Measurements from ENCODE around the gene ZBTB16.

The ZBTB16 gene

DNA sequence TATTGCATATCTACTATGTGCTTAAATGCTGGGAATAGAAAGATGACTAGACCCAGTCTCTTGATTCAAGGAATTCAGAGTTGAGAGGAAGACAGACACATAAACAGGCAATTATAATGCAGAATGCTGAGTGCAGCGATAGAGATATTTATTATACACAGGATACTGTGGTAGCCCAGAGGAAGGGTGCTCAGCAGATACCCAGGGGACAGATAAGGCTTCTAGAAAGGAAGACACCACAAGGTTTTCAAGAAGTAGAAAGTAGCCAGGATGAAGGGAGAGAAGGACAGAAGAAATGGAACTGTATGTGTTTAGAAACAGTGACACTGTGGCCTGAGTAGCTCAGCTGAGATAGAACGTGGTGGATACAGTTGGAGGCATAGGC lies 157.3 kb downstream of the ZBTB16 start:
- Histone ChIP-seq H3K4me2 (no peak overlapping the region), H3K9ac (no peak overlapping the region), H2AFZ (ENCODE audit: low read depth) (no peak overlapping the region), H3K36me3 (ENCODE audit: insufficient read depth) (no peaks in the 10 kb centered on the region), H3K27ac (no peak overlapping the region), H3K4me3 (IDR thresholded peaks at IDR 0.05; ENCODE audit: insufficient read depth, low read depth, low read length) (no peak overlapping the region), H3K4me1 (ENCODE audit: low read depth, poor library complexity, severe bottlenecking) (no peaks in the 10 kb centered on the region), H4K20me1 (ENCODE audit: insufficient read depth) (no peaks in the 10 kb centered on the region), H3K79me2 (ENCODE audit: insufficient read depth, low read depth) (no peaks in the 10 kb centered on the region), H3K27me3 (ENCODE audit: insufficient read depth, low read depth) (no peaks in the 10 kb centered on the region)
- TF ChIP-seq, protein P1, sequence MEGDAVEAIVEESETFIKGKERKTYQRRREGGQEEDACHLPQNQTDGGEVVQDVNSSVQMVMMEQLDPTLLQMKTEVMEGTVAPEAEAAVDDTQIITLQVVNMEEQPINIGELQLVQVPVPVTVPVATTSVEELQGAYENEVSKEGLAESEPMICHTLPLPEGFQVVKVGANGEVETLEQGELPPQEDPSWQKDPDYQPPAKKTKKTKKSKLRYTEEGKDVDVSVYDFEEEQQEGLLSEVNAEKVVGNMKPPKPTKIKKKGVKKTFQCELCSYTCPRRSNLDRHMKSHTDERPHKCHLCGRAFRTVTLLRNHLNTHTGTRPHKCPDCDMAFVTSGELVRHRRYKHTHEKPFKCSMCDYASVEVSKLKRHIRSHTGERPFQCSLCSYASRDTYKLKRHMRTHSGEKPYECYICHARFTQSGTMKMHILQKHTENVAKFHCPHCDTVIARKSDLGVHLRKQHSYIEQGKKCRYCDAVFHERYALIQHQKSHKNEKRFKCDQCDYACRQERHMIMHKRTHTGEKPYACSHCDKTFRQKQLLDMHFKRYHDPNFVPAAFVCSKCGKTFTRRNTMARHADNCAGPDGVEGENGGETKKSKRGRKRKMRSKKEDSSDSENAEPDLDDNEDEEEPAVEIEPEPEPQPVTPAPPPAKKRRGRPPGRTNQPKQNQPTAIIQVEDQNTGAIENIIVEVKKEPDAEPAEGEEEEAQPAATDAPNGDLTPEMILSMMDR (conservative IDR thresholded peaks at IDR 0.05; ENCODE audit: low read depth, low read length) = no peak

- Histone ChIP-seq H3K27me3 (ENCODE audit: insufficient read depth, low read depth) (no peaks in the 10 kb centered on the region), H4K20me1 (ENCODE audit: insufficient read depth) (no peaks in the 10 kb centered on the region), H3K36me3 (ENCODE audit: insufficient read depth) (no peaks in the 10 kb centered on the region), H3K4me2 (no peak overlapping the region), H3K27ac (no peak overlapping the region), H3K79me2 (ENCODE audit: insufficient read depth, low read depth) (no peaks in the 10 kb centered on the region), H3K9ac (no peak overlapping the region), H3K4me3 (IDR thresholded peaks at IDR 0.05; ENCODE audit: insufficient read depth, low read depth, low read length) (no peak overlapping the region), H2AFZ (ENCODE audit: low read depth) (no peak overlapping the region), H3K4me1 (ENCODE audit: low read depth, poor library complexity, severe bottlenecking) (no peaks in the 10 kb centered on the region)
- TF ChIP-seq, protein P1 (conservative IDR thresholded peaks at IDR 0.05; ENCODE audit: low read depth, low read length) = no peak
Measured at GRCh38 chr11:114218508-114218907, 159.0 kb downstream of the ZBTB16 start.

- no peaks in the 10 kb centered on the region for H4K20me1 ChIP-seq (ENCODE audit: insufficient read depth)
- no peaks in the 10 kb centered on the region for H3K79me2 ChIP-seq (ENCODE audit: insufficient read depth, low read depth)
- H3K4me3 ChIP-seq (IDR thresholded peaks at IDR 0.05; ENCODE audit: insufficient read depth, low read depth, low read length) = no peak overlapping the region
- H3K27me3 ChIP-seq (ENCODE audit: insufficient read depth, low read depth) = no peaks in the 10 kb centered on the region
- no peaks in the 10 kb centered on the region for H3K36me3 ChIP-seq (ENCODE audit: insufficient read depth)
- H3K4me2 ChIP-seq = no peak overlapping the region
- H3K27ac ChIP-seq = no peak overlapping the region
- no peaks in the 10 kb centered on the region for H3K4me1 ChIP-seq (ENCODE audit: low read depth, poor library complexity, severe bottlenecking)
- H2AFZ ChIP-seq (ENCODE audit: low read depth) = no peak overlapping the region
- TF ChIP-seq, protein P1 (conservative IDR thresholded peaks at IDR 0.05; ENCODE audit: low read depth, low read length) = no peak
- H3K9ac ChIP-seq = no peak overlapping the region
Measured at GRCh38 chr11:114219559-114220349, 160.2 kb downstream of the ZBTB16 start.

- H2AFZ ChIP-seq (ENCODE audit: low read depth) = no peak overlapping the region
- no peaks in the 10 kb centered on the region for H4K20me1 ChIP-seq (ENCODE audit: insufficient read depth)
- H3K4me2 ChIP-seq = no peak overlapping the region
- H3K4me3 ChIP-seq (IDR thresholded peaks at IDR 0.05; ENCODE audit: insufficient read depth, low read depth, low read length) = no peak overlapping the region
- no peaks in the 10 kb centered on the region for H3K27me3 ChIP-seq (ENCODE audit: insufficient read depth, low read depth)
- no peaks in the 10 kb centered on the region for H3K36me3 ChIP-seq (ENCODE audit: insufficient read depth)
- H3K27ac ChIP-seq = no peak overlapping the region
- H3K79me2 ChIP-seq (ENCODE audit: insufficient read depth, low read depth) = no peaks in the 10 kb centered on the region
- no peaks in the 10 kb centered on the region for H3K4me1 ChIP-seq (ENCODE audit: low read depth, poor library complexity, severe bottlenecking)
- TF ChIP-seq, protein P1 (conservative IDR thresholded peaks at IDR 0.05; ENCODE audit: low read depth, low read length) = no peak
- no peak overlapping the region for H3K9ac ChIP-seq
Measured at GRCh38 chr11:114221037-114221436, 161.5 kb downstream of the ZBTB16 start.
